NCI-H524 (cell line): Measurements from ENCODE around the gene ELAC1.
"Not testable (repeated sequence)": the region's sequence is repeated elsewhere in the genome, so short reads cannot be mapped to it uniquely, and the experiment has no call there.

Source experiments
- DNase-seq, 2 experiments: peaks; one replicate each; lab custom pipeline; 2025; lab: John Stamatoyannopoulos, UW

The ELAC1 gene

DNA sequence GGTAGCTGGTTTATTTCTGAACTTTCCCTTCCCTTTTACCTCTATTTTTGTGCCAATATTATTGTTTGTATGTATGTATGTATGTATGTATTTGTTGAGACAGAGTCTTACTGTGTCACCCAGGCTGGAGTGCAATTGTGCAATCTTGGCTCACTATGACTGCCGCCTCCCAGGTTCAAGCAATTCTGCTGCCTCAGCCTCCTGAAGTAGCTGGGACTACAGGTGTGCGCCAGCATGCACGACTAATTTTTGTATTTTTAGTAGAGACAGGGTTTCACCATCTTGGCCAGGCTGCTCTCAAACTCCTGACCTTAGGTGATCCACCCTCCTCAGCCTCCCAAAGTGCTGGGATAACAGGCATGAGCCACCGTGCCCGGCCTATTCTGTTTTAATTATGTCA is 4.6 kb downstream of the ELAC1 start:
- DNase-seq = not testable (repeated sequence)

DNA sequence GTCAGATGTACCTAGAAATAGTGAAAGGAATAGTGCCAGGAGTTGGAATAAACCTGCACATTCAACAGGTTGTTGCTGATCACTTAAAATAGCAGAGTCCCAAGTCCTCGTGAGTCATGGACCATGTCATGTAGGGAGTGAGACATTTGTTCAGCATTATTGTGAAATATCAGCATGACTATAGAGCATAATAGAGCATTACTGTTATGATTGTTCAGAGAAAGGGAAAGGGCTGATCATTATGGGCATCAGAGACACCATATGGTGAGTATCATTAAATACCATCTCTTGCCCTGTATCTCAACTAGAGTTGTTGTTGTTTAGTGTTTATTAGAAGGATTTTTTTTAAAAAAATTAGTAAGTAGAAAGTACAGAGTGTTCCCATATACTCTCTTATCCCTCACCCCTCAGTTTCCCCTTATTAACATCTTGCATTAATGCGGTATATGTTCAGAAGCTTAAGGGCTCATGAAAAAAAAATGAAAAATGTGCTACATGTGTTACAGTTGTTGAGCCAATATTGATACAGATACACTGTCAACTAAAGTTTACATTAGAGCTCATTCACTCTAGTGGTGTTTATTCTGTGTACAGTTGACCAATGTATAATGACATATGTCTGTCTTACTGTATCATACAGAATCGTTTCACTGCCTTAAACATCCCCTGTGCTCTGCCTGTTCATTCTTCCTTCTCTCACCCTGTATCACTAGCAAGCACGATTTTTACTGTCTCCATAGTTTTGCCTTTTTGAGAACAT is 5.7 kb downstream of the ELAC1 start:
- no peak for DNase-seq

DNA sequence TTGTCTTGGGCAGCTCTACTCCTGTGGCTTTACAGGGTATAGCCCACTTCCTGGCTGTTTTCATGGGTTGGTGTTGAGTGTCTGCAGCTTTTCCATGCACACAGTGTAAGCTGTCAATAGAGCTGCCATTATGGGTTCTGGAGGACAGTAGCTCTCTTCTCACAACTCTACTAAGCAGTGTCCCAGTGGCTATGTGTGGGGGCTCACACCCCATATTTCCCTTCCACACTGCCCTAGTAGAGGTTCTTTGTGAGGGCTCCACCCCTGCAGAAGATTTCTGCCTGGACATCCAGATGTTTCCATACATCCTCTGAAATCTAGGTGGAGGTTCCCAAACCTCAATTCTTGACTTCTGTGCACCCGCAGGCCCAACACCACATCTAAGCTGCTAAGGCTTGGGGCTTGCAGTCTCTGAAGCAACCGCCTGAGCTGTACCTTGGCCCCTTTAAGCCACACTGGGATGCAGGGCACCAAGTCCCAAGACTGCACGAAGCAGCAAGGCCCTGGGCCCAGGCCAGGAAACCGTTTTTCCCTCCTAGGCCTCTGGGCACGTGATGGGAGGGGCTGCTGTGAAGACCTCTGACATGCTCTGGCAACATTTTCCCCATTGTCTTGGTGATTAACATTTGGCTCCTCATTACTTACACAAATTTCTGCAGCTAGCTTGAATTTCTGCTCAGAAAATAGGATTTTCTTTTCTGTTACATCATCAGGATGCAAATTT is 9.4 kb downstream of the ELAC1 start:
- no peak for DNase-seq

- DNase-seq = no peak
These were observed 13.5 kb downstream of the ELAC1 start for GRCh38 chr18:50981381-50981780.

- DNase-seq = no peak
These were observed 14.4 kb downstream of the ELAC1 start for GRCh38 chr18:50982086-50982801.

- DNase-seq = peak in 1 of 2 experiments; percentile 3
These were observed 15.0 kb downstream of the ELAC1 start for GRCh38 chr18:50982802-50983179.

GRCh38 chr18:50986360-50987087 is 18.7 kb downstream of the ELAC1 start:
- DNase-seq = peak in 1 of 2 experiments; percentile 58

DNA sequence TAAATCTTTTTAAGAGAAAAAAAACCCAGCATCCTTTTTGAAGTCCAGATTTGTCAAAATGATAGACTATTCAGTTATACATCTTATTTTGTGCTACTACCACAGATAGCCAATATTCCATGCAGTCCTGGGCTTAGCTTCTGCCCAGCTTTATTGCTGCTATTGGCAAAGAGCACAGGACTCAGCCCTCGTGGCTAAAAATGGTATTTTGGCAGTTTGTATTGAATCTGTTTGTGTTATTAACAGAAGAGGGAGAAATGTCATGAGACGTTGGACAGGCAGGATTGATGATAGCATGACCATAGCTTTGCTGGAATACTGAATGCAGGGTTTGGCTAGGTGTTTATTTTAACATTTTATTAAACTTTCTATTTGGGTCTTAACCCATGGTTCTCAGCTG is 19.4 kb downstream of the ELAC1 start:
- DNase-seq = no peak

GRCh38 chr18:50989711-50990110 is 21.9 kb downstream of the ELAC1 start:
- no peak for DNase-seq

DNA sequence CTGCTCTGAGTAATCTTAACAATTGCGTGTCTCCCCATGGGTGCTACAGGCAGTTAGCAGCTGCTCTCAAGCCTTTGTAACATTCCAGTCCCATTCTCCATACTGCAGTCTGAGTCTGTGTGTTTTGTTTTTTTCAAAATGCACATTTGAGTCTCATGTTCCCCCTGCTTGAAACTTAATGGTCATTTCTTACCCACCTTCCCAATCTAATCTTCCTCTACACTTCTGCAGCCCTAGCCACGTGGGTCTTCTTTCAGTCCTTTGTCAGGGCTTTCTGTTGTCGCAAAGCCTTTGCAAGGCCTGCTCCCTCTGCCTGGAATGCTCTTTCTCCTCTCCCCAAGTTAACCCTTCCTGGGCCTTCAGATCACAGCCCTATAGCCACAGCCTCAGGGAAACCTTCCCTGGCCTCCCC is 24.5 kb downstream of the ELAC1 start:
- peak; percentile 14 to 46 for DNase-seq

- DNase-seq = no peak
These were observed 26.2 kb downstream of the ELAC1 start for GRCh38 chr18:50994031-50994430.

DNA sequence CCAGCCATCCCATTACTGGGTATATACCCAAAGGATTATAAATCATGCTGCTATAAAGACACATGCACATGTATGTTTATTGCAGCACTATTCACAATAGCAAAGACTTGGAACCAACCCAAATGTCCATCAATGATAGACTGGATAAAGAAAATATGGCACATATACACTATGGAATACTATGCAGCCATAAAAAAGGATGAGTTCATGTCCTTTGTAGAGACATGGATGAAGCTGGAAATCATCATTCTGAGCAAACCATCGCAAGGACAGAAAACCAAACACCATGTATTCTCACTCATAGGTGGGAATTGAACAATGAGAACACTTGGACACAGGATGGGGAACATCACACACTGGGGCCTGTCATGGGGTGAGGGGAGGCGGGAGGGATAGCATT is 35.3 kb downstream of the ELAC1 start:
- DNase-seq = not testable (repeated sequence)

DNA sequence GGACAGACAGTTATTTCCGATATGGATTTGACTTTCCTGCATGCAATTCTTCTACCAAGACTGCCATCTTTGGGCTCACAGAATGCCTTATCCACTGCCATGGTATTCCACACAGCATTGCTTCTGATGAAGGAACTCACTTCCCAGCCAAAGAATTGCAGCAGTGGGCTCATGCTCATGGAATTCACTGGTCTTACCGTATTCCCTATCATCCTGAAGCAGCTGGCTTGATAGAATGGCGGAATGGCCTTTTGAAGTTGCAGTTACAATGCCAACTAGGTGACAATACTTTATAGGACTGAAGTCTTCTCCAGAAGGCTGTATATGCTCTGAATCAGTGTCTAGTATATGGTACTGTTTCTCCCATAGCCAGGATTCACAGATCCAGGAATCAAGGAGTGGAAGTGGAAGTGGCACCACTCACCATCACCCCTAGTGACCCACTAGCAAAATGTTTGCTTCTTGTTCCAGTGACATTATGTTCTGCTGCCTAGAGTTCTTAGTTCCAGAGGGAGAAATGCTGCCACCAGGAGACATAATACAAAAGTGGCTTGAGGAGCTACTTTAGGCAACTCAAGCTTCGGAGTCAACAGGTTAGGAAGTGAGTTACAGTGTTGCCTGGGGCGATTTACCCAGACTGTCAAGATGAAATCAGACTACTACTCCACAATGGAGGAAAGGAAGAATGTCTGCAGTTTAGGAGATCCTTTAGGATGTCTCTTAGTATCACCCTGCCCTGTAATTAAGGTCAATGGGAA is 38.4 kb downstream of the ELAC1 start:
- no peak for DNase-seq

DNA sequence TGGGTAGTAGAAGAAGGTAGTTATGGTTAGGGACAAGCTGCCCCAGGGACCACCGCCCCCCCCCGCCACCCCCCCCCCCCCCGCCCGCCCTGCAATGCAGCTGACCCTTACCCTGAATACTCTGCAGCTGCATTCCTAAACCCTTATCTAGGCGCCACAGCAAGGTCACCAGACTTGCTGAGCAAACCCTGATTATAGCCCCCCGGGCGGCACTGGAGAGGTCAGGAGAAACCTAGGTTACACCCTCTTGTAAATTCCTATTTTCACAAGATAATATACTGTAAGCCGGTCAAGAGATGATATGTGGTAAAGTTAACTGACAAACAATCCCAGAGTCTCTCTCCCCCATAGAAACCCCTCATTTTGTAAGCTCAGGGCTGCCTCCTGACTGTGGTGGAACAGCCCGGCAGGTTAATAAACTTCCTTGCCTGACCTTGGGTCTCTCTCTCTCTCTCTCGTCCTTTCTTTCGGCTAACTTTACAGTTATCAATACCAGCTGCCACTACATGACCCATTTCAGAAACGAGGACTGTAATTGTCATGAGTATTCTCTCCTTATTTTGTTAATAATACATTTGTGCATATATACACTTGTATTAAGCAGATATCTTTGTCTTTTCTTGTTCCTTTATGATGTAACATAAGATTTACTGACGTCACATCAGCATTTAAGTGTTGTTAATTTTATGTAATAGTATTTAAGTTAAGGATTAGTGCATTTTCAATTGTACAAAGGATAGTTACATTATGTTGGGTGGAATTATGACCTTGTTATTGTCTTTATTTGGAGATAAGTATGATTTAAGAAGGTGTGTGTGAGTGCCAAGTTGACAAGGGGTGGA is 39.3 kb downstream of the ELAC1 start:
- DNase-seq = no peak

DNA sequence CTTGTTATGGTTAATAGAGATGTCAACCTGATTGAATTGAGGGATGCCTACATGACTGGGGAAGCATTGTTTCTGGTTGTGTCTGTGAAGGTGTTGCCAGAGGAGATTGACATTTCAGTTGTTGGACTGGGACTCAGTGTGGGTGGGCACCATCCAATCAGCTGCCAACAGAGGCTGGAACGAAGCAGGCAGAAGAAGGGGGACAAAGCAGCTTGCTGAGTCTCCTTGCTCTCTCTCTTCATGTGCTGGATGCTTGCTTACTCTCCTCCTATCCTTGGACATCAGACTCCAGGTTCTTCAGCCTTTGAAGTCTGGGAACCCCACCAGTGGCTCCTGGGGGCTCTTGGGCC is 39.9 kb downstream of the ELAC1 start:
- DNase-seq = no peak

GRCh38 chr18:51009072-51009471 is 41.2 kb downstream of the ELAC1 start:
- DNase-seq = peak; percentile 94 to 97

GRCh38 chr18:51010218-51010617 is 42.4 kb downstream of the ELAC1 start:
- DNase-seq = peak in 1 of 2 experiments; percentile 10

DNA sequence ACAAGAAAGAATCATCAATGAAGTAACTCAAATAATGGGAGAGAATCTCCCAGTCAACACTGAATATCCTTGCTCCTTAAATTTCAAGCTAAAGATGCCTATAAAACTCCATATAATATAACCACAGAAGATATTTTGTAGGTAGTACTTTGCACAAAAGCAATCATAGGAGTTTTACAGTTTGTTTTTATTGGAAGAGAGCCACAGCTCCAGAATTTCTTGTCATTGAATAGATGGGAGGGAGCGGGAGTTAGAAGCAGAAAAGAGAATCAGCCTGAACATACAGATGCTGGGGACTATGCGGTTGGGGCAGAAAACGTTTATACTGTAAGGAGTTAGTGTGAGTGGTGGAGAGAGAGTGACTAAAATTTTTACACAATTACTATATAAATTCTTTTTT is 43.9 kb downstream of the ELAC1 start:
- DNase-seq = no peak

GRCh38 chr18:51012441-51012840 is 44.6 kb downstream of the ELAC1 start:
- no peak for DNase-seq

- peak in 1 of 2 experiments; percentile 2 for DNase-seq
These were observed 45.4 kb downstream of the ELAC1 start for GRCh38 chr18:51013259-51013658.
